Endodermal cell (in vitro differentiated cells): ENCODE results near the gene SYT1. TPM values are rescaled to one million over a fixed set of nuclear protein-coding genes. Genes with fewer than 3 reads are reported as not detected.

Experiments
- DNase-seq: peaks from one replicate; pipeline ENCODE4 v3.0.0-alpha.2; 2017
- H3K27ac ChIP-seq: 2 replicates; pipeline ENCODE4 v1.5.1; 2013; ENCODE audit warnings: mild to moderate bottlenecking, low read depth, low read length, moderate library complexity
- H3K27me3 ChIP-seq: 2 replicates; pipeline ENCODE4 v1.6.1; 2013; ENCODE audit warnings: mild to moderate bottlenecking, low read length, moderate library complexity; ENCODE audit not compliant: insufficient read depth, control insufficient read depth, poor library complexity, severe bottlenecking
- H3K36me3 ChIP-seq: 2 replicates; pipeline ENCODE4 v1.7.0; 2013; ENCODE audit warnings: mild to moderate bottlenecking, low read length, moderate library complexity; ENCODE audit not compliant: control insufficient read depth, insufficient read depth
- H3K4me1 ChIP-seq: one replicate; pipeline ENCODE4 v1.7.0; 2013; ENCODE audit warnings: low read length; ENCODE audit not compliant: control insufficient read depth, insufficient read depth
- H3K4me3 ChIP-seq: 2 replicates; pipeline ENCODE4 v1.5.1; 2013; ENCODE audit warnings: mild to moderate bottlenecking, low read length, moderate library complexity
- H3K9ac ChIP-seq: 2 replicates; pipeline ENCODE4 v1.6.1; 2013; ENCODE audit warnings: mild to moderate bottlenecking, low read length, moderate library complexity; ENCODE audit not compliant: poor library complexity, severe bottlenecking; ENCODE audit errors: extremely low read depth
- H3K9me3 ChIP-seq: 2 replicates; pipeline ENCODE4 v1.6.1; 2013; ENCODE audit warnings: mild to moderate bottlenecking, low read length, moderate library complexity; ENCODE audit not compliant: control insufficient read depth
- H3K27ac Mint-ChIP-seq: 2 replicates; pipeline ENCODE4 v1.8.0; 2020; ENCODE audit warnings: mixed read lengths
- H3K27me3 Mint-ChIP-seq: 2 replicates; pipeline ENCODE4 v1.8.0; 2021; ENCODE audit warnings: mild to moderate bottlenecking, mixed read lengths; ENCODE audit not compliant: insufficient read depth
- H3K36me3 Mint-ChIP-seq: 2 replicates; pipeline ENCODE4 v1.8.0; 2020; ENCODE audit warnings: low read depth, mixed read lengths
- H3K4me1 Mint-ChIP-seq: 2 replicates; pipeline ENCODE4 v1.8.0; 2020; ENCODE audit warnings: mixed read lengths
- H3K4me3 Mint-ChIP-seq: 2 replicates; pipeline ENCODE4 v1.8.0; 2020; ENCODE audit warnings: mild to moderate bottlenecking, moderate library complexity, mixed read lengths
- H3K9me3 Mint-ChIP-seq: 2 replicates; pipeline ENCODE4 v1.8.0; 2020; ENCODE audit warnings: mild to moderate bottlenecking, mixed read lengths
- WGBS, 2 experiments: methylation state at CpG; one replicate each; pipeline versions ENCODE4 v1.1.5 to v1.1.7; 2013; ENCODE audit warnings: missing lambda C conversion rate in 2 of 2, mixed read lengths in 1 of 2; ENCODE audit not compliant: insufficient coverage in 1 of 2, insufficient read length in 1 of 2; 5-methylcytosine and 5-hydroxymethylcytosine counted together
- total RNA-seq, 2 donors: library from RNA; stranded (reverse); fragmentation: NEBNext Ultra II Directional in 1 of 2; extraction: Animal tissue kit (Norgen Biotek cat#: 25700) in 1 of 2; gene quantifications; 2 replicates in 1 of 2; 3 replicates in 1 of 2; pipeline ENCODE4 v1.2.1, GENCODE V29; 2021
- TF ChIP-seq, protein P1 (sequence below): fragments of 200-600 bp; sonication (generic); conservative IDR thresholded peaks from 2 replicates; pipeline ENCODE4 v1.5.0; 2021; ENCODE audit warnings: antibody characterized with exemption, mild to moderate bottlenecking

SYT1 gene
- total RNA-seq, 2 donors from 2014 or later: 6.8 to 10.7 TPM

DNA sequence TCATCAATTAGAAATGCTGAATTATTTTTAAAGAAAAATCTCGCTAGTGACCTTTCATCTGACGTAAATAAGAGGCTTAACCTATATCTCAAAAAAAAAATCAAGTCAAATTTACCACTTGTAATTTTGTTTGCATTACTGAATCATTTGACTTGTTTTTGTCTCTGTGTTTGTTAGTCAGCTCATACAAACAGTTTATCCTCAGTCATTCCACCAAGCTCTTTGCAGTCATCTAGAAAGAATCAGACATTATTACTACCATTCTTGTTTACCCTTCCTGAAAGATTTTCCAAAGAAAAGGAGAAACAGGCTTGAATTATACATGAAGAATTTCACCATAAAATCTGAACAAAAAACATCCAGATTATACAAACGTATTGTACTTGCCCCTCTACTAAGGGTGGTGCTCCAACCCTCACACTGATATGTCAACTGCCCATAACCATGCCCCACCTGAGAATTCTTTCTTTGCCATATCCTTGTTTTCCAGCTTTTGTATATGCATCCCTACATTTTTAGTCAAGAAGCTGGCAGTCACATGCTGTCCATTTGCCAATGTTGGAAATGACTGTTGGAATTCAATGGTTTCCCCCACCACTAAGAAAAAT is 569.0 kb downstream of the SYT1 start:
- no peak overlapping the region for H3K27ac ChIP-seq
- H3K4me3 ChIP-seq: no peak overlapping the region
- H3K9ac ChIP-seq: no peak overlapping the region
- TF ChIP-seq, protein P1, sequence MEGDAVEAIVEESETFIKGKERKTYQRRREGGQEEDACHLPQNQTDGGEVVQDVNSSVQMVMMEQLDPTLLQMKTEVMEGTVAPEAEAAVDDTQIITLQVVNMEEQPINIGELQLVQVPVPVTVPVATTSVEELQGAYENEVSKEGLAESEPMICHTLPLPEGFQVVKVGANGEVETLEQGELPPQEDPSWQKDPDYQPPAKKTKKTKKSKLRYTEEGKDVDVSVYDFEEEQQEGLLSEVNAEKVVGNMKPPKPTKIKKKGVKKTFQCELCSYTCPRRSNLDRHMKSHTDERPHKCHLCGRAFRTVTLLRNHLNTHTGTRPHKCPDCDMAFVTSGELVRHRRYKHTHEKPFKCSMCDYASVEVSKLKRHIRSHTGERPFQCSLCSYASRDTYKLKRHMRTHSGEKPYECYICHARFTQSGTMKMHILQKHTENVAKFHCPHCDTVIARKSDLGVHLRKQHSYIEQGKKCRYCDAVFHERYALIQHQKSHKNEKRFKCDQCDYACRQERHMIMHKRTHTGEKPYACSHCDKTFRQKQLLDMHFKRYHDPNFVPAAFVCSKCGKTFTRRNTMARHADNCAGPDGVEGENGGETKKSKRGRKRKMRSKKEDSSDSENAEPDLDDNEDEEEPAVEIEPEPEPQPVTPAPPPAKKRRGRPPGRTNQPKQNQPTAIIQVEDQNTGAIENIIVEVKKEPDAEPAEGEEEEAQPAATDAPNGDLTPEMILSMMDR: no peak
- no peaks in the 10 kb centered on the region for H3K9me3 Mint-ChIP-seq
- WGBS, 2 experiments: 85 to 100% methylated on average over 1 to 2 of the region's 3 CpGs
- no peak for DNase-seq
- H3K36me3 ChIP-seq: no peaks in the 10 kb centered on the region
- no peaks in the 10 kb centered on the region for H3K4me1 ChIP-seq
- H3K9me3 ChIP-seq: no peaks in the 10 kb centered on the region
- no peak overlapping the region for H3K4me3 Mint-ChIP-seq
- H3K27me3 ChIP-seq: no peaks in the 10 kb centered on the region
- no peak overlapping the region for H3K27ac Mint-ChIP-seq
- H3K27me3 Mint-ChIP-seq: no peaks in the 10 kb centered on the region
- H3K4me1 Mint-ChIP-seq: no peaks in the 10 kb centered on the region
- peaks cover 2% of the 10 kb centered on the region for H3K36me3 Mint-ChIP-seq

DNA sequence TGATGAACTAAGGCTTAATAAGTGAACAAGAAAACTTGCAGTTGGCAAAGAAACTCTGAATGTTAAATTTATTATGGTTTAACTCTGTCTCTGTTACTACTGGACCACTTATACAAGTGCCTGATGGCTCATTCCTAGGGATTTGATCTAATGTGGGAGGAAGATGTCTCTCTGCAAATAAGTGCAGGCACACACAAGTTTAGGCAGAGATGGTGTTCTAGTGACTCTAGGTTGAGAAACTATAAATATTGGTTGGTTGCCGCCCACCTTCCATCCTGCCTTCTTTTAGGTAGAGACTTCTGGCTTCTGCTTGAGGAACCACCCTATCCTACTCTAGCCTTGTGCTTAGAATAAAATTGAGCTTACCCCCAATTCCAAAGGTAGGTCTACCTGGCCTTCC is 570.0 kb downstream of the SYT1 start:
- TF ChIP-seq, protein P1: no peak
- H3K36me3 ChIP-seq: no peaks in the 10 kb centered on the region
- no peaks in the 10 kb centered on the region for H3K9me3 ChIP-seq
- no peaks in the 10 kb centered on the region for H3K4me1 ChIP-seq
- no peak overlapping the region for H3K27ac Mint-ChIP-seq
- no peak for DNase-seq
- no peak overlapping the region for H3K9ac ChIP-seq
- no peaks in the 10 kb centered on the region for H3K4me1 Mint-ChIP-seq
- H3K4me3 ChIP-seq: no peak overlapping the region
- no peak overlapping the region for H3K27ac ChIP-seq
- H3K4me3 Mint-ChIP-seq: no peak overlapping the region
- H3K36me3 Mint-ChIP-seq: no peaks in the 10 kb centered on the region
- H3K27me3 Mint-ChIP-seq: no peaks in the 10 kb centered on the region
- no peaks in the 10 kb centered on the region for H3K27me3 ChIP-seq
- 93 to 100% methylated on average over 1 of the region's 1 CpG for WGBS, 2 experiments
- no peaks in the 10 kb centered on the region for H3K9me3 Mint-ChIP-seq

DNA sequence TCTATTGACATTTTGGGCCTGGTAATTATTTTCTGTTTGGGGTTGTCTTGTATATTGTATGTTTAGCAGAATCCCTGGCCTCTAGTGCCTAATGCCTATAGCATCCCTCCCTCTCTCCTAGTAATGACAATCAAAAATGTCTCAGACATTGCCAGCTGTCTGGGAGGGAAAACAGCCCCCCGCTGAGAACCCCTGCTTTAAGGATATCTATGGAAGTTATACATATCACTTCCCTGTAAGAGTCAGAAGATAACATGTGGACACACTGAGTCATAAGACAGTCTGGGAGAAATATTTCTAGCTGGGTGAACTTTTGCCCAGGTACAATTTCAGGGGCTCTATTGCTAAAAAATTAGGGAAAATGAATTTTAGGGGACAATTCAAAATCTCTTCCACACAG is 571.2 kb downstream of the SYT1 start:
- H3K27ac ChIP-seq: no peak overlapping the region
- H3K4me1 ChIP-seq: no peaks in the 10 kb centered on the region
- DNase-seq: no peak
- Mint-ChIP-seq H3K9me3 (no peaks in the 10 kb centered on the region), H3K27me3 (no peaks in the 10 kb centered on the region), H3K36me3 (no peaks in the 10 kb centered on the region), H3K4me1 (no peaks in the 10 kb centered on the region), H3K27ac (no peak overlapping the region), H3K4me3 (no peak overlapping the region)
- H3K36me3 ChIP-seq: no peaks in the 10 kb centered on the region
- TF ChIP-seq, protein P1: no peak
- no peaks in the 10 kb centered on the region for H3K27me3 ChIP-seq
- no peak overlapping the region for H3K9ac ChIP-seq
- H3K4me3 ChIP-seq: no peak overlapping the region
- 93% methylated on average over 1 of the region's 1 CpG; no CpG with 5 or more reads in 1 of the 2 experiments for WGBS, 2 experiments
- H3K9me3 ChIP-seq: no peaks in the 10 kb centered on the region
